Erythroblast (primary cell): Measurements from ENCODE around the gene ZNF575.

Source experiments
- GATA1 ChIP-seq: IDR thresholded peaks from 2 replicates; pipeline ENCODE4 v1.6.1; 2011; ENCODE audit warnings: low read depth, mild to moderate bottlenecking, control low read depth, low read length, moderate library complexity
- POLR2A ChIP-seq: IDR thresholded peaks from 2 replicates; pipeline ENCODE4 v1.6.1; 2011; ENCODE audit warnings: mild to moderate bottlenecking, low read length

DNA sequence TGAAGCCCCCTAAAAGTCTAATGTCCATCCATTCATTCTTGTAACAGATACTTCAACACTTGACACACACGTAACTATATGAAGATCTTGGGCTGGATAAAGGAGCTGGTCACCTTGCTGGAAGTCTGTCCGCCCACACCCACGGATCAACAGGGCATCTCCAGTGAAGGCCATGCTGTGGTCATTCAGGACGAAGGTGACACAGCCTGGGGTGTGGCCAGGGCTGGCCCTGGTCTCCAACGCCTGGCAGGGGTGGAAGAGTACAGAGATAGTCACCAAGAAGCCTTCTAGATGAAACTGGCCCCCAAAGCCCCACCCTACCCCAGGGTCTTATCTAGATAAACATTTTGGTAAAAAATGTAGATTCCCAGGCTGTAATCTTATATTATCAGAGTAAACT lies 21.7 kb upstream of the ZNF575 start:
- TF ChIP-seq POLR2A (no peak), GATA1 (no peak)
